ENCODE measurements around the gene PSME3.

DNA sequence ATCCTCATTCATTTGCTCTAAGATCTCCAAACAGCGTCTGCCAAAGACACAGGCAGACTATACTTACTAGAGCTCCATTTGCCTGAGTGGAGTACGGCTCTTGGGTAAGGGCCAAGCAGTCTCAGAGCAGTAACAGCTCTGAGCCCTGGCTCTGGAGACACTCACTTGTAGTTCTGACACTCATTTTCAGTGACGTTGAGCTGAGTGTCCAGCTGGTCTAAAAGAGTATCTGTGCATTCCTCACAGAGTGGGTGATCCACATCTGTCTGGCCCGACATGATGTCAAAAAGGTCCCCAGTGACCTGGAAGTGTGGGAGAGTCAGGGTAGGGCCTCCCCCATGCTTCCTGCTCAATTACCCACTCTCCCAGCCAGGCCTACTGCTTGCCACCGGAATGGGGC, 14.8 kb upstream of the PSME3 start:
- TF ChIP-seq, protein P1, sequence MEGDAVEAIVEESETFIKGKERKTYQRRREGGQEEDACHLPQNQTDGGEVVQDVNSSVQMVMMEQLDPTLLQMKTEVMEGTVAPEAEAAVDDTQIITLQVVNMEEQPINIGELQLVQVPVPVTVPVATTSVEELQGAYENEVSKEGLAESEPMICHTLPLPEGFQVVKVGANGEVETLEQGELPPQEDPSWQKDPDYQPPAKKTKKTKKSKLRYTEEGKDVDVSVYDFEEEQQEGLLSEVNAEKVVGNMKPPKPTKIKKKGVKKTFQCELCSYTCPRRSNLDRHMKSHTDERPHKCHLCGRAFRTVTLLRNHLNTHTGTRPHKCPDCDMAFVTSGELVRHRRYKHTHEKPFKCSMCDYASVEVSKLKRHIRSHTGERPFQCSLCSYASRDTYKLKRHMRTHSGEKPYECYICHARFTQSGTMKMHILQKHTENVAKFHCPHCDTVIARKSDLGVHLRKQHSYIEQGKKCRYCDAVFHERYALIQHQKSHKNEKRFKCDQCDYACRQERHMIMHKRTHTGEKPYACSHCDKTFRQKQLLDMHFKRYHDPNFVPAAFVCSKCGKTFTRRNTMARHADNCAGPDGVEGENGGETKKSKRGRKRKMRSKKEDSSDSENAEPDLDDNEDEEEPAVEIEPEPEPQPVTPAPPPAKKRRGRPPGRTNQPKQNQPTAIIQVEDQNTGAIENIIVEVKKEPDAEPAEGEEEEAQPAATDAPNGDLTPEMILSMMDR (conservative IDR thresholded peaks at IDR 0.05): no peak
- TF ChIP-seq ZFX (IDR thresholded peaks at IDR 0.05): no peak
